Measurements from ENCODE around the gene INPP4B.

DNA sequence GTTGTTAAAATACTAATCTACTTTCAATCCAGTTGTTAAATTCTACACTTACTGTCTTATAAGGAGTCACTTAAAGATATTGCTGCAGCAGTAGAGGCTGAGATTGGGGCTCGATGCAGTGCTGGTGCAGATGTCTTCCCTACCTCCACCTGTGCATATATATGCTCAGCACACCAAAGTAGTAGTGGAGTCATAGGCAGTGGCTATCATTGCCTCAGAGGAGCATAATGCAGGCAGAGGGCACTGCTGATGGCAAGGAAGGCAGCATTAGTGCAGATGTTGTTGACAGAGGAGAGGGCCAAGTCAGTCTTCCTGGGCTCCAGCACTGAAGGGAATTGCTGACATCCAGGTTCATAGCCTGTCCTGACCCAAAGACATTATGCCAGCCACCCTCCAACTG, 35.1 kb downstream of the INPP4B start:
- TF ChIP-seq, protein P1, sequence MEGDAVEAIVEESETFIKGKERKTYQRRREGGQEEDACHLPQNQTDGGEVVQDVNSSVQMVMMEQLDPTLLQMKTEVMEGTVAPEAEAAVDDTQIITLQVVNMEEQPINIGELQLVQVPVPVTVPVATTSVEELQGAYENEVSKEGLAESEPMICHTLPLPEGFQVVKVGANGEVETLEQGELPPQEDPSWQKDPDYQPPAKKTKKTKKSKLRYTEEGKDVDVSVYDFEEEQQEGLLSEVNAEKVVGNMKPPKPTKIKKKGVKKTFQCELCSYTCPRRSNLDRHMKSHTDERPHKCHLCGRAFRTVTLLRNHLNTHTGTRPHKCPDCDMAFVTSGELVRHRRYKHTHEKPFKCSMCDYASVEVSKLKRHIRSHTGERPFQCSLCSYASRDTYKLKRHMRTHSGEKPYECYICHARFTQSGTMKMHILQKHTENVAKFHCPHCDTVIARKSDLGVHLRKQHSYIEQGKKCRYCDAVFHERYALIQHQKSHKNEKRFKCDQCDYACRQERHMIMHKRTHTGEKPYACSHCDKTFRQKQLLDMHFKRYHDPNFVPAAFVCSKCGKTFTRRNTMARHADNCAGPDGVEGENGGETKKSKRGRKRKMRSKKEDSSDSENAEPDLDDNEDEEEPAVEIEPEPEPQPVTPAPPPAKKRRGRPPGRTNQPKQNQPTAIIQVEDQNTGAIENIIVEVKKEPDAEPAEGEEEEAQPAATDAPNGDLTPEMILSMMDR (conservative IDR thresholded peaks at IDR 0.05), result no peak
- no peak for TF ChIP-seq EZH2 (IDR thresholded peaks at IDR 0.05; ENCODE audit: low read depth)
